DND-41 (cell line): Measurements from ENCODE around the gene RIPOR1.

Source experiments
- ATAC-seq: fragments of 200-7000 bp; cut with Tn5 transposase; 3 replicates; pipeline ENCODE4 v1.9.1; 2021; ENCODE audit warnings: low read depth; ENCODE audit not compliant: insufficient read depth
- DNase-seq: peaks from one replicate; pipeline ENCODE4 v3.0.0-alpha.2; 2020
- H2AFZ ChIP-seq: 2 replicates; pipeline ENCODE4 v1.6.0; 2012; ENCODE audit warnings: low read depth, low read length
- H3K27ac ChIP-seq: 2 replicates; pipeline ENCODE4 v1.5.1; 2012; ENCODE audit warnings: low read length, inconsistent platforms
- H3K27me3 ChIP-seq: fragments of 200-600 bp; sonication (generic); 2 replicates; pipeline ENCODE4 v1.6.0; 2012; ENCODE audit warnings: low read length, mild to moderate bottlenecking, inconsistent platforms; ENCODE audit not compliant: insufficient read depth, poor library complexity
- H3K36me3 ChIP-seq: 2 replicates; pipeline ENCODE4 v1.5.1; 2012; ENCODE audit warnings: low read length, inconsistent platforms; ENCODE audit not compliant: insufficient read depth
- H3K4me1 ChIP-seq: 2 replicates; pipeline ENCODE4 v1.5.1; 2012; ENCODE audit warnings: mild to moderate bottlenecking, low read length; ENCODE audit not compliant: insufficient read depth
- H3K4me2 ChIP-seq: 2 replicates; pipeline ENCODE4 v1.6.0; 2012; ENCODE audit warnings: mild to moderate bottlenecking, moderate library complexity, low read length, inconsistent platforms; ENCODE audit not compliant: insufficient read depth
- H3K4me3 ChIP-seq, 2 experiments: fragments of 200-600 bp in 1 of 2; shearing (Covaris generic) in 1 of 2; 2 replicates each; pipeline ENCODE4 v1.5.1; 2012 to 2016; ENCODE audit warnings: inconsistent platforms in 2 of 2, low read length in 2 of 2, mild to moderate bottlenecking in 2 of 2, low read depth in 1 of 2, moderate library complexity in 1 of 2
- H3K79me2 ChIP-seq: 2 replicates; pipeline ENCODE4 v1.6.0; 2012; ENCODE audit warnings: low read length, inconsistent platforms; ENCODE audit not compliant: insufficient read depth
- H3K9ac ChIP-seq: 2 replicates; pipeline ENCODE4 v1.6.0; 2012; ENCODE audit warnings: low read depth, mild to moderate bottlenecking, inconsistent platforms, low read length, moderate library complexity
- H3K9me3 ChIP-seq: 2 replicates; pipeline ENCODE4 v1.5.1; 2012; ENCODE audit warnings: low read length, moderate library complexity, mild to moderate bottlenecking, inconsistent platforms; ENCODE audit not compliant: insufficient read depth, severe bottlenecking
- H4K20me1 ChIP-seq: 2 replicates; pipeline ENCODE4 v1.6.0; 2012; ENCODE audit warnings: low read length; ENCODE audit not compliant: insufficient read depth
- CTCF ChIP-seq: IDR thresholded peaks from 2 replicates; pipeline ENCODE4 v1.5.1; 2012; ENCODE audit warnings: borderline replicate concordance, low read length, moderate library complexity, mild to moderate bottlenecking; ENCODE audit not compliant: poor library complexity, severe bottlenecking; ENCODE audit errors: extremely low read depth
- EZH2 ChIP-seq: IDR thresholded peaks from 3 replicates; pipeline ENCODE4 v1.6.1; 2012; ENCODE audit warnings: borderline replicate concordance, low read depth, mild to moderate bottlenecking, moderate library complexity, low read length, inconsistent platforms; ENCODE audit not compliant: severe bottlenecking

RIPOR1 gene

DNA sequence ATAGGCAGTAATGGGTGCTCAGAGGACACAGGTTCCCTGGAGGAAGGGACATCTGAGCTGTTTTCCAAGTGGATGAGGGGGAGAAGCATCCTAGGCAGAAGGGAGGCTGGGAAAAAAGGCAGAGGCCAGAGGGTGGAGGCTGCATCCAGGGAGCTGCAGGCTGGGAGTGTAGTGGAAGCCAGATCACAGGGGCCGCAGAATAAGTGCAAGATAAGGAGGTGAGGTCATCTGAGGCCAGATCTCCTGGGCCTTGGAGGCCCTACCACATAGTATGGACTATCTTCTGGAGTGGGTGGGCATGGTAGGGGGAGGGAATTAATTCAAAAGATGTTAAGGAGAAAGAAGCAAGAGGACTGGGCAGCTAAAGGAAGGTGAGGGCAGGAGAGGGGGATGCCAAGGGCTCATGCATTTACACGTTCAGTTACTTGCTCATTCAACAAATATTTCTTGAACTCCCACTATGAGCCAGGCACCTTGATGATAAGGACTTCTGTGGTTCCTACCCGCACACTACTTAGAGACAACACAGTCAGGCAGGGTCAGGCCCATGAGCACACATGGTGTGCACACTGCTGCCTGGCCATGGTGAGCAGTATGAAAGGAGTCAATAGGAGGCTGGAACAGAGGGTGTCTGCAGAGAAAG is 2.4 kb upstream of the RIPOR1 start:
- Histone ChIP-seq H2AFZ (no peak overlapping the region), H3K27ac (no peak overlapping the region), H3K27me3 (no peaks in the 10 kb centered on the region), H3K4me2 (no peak overlapping the region), H4K20me1 (peaks cover 6% of the 10 kb centered on the region; the same call in 1 of the 2 replicates), H3K9me3 (no peaks in the 10 kb centered on the region), H3K9ac (no peak overlapping the region), H3K36me3 (no peaks in the 10 kb centered on the region), H3K4me3 (no peak overlapping the region), H3K4me1 (peaks cover 36% of the 10 kb centered on the region), H3K79me2 (peaks cover 12% of the 10 kb centered on the region)
- ATAC-seq (no peak), DNase-seq (no peak)
- TF ChIP-seq EZH2 (no peak), CTCF (no peak)

DNA sequence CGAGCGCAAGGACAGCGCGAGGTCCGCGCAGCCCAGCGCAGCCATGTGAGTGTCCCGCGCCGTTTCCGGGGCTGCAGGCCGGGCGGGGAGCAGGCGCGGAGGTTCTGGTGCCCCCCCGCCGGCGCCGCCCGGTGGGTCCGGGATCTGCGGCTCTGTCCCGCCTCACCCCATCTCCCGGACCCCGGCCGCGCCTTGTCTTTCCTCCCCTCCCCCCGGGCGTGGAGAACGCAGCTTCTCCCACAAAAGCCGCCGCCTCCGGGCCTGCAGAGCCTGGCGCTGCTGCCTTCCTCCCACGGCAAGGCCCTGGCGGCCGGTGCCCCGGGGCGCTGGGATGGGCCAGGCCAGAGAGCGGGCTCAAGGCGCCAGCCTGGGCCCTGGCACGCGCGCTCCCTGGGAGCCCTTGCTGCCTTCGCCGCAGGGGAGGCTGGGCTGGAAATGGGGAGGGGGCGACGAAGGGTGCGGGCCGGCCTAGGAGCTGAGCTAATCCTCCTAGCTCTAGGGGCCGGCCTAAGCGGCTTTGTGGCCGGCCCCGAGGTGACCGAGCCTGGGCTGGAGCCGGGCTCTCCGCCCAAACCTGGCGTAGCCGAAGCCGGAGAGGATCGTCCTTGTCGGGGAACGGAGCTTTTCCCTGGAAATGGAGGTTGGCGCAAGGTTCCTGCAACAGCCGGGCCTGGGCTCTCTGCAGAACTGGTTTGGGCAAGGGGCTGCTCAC is 397 bp downstream of the RIPOR1 start:
- peak; percentile 66 for ATAC-seq
- H4K20me1 ChIP-seq, result peaks cover 12% of the 10 kb centered on the region; the same call in 1 of the 2 replicates
- H3K36me3 ChIP-seq, result no peaks in the 10 kb centered on the region
- H3K9ac ChIP-seq, result peak overlapping the region; percentile 78
- H2AFZ ChIP-seq, result peak overlapping the region; percentile 77
- H3K27me3 ChIP-seq, result no peaks in the 10 kb centered on the region
- H3K9me3 ChIP-seq, result no peaks in the 10 kb centered on the region
- H3K4me1 ChIP-seq, result peaks cover 32% of the 10 kb centered on the region
- H3K4me2 ChIP-seq, result peak overlapping the region; percentile 90
- TF ChIP-seq CTCF (no peak), EZH2 (no peak)
- peaks cover 12% of the 10 kb centered on the region for H3K79me2 ChIP-seq
- DNase-seq, result peak; percentile 45
- H3K27ac ChIP-seq, result peak overlapping the region; percentile 58; the same call in 1 of the 2 replicates
- H3K4me3 ChIP-seq, result peak overlapping the region; percentile 52 to 67

DNA sequence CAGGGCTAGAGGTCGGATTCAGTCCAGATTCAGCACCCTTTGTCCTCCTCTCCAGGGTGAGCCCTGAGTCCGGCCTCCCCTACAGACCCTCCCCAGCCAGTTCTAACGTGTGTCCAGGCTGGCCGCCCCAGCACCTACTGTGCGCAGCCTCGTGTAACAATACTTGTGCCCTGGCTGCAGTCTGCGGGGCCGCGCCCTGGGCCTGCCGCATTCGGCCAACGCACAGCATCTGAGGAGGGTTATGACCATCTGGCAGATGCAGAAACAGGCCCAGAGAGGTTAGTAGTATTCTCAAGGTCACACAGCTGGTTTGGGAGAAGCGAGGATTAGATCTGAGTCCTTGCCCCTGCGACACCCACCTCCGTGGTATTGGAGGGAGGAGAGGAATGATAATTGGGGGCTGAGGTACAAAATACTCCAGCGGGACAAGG is 968 bp downstream of the RIPOR1 start:
- peaks cover 12% of the 10 kb centered on the region; the same call in 1 of the 2 replicates for H4K20me1 ChIP-seq
- peak overlapping the region; percentile 52 to 67; a peak in 3 of 4 replicates for H3K4me3 ChIP-seq
- H3K9me3 ChIP-seq, result no peaks in the 10 kb centered on the region
- H3K79me2 ChIP-seq, result peaks cover 12% of the 10 kb centered on the region
- H3K36me3 ChIP-seq, result no peaks in the 10 kb centered on the region
- TF ChIP-seq EZH2 (no peak), CTCF (no peak)
- peak overlapping the region; percentile 58; the same call in 1 of the 2 replicates for H3K27ac ChIP-seq
- no peak for DNase-seq
- no peak for ATAC-seq
- H3K27me3 ChIP-seq, result no peaks in the 10 kb centered on the region
- peak overlapping the region; percentile 78 for H3K9ac ChIP-seq
- H2AFZ ChIP-seq, result peak overlapping the region; percentile 77; the same call in 1 of the 2 replicates
- H3K4me2 ChIP-seq, result peak overlapping the region; percentile 90
- H3K4me1 ChIP-seq, result peaks cover 36% of the 10 kb centered on the region
